Activated T-cell treated with anti-CD3 and anti-CD28 coated beads for 1 hour (primary cell): ENCODE data around the gene SLC6A8.
"Not testable (repeated sequence)": the region's sequence is repeated elsewhere in the genome, so short reads cannot be mapped to it uniquely, and the experiment has no call there.

Experiments used
- DNase-seq: peaks from one replicate; pipeline ENCODE4 v3.0.0-alpha.2; 2020; ENCODE audit warnings: low read depth

SLC6A8 gene

DNA sequence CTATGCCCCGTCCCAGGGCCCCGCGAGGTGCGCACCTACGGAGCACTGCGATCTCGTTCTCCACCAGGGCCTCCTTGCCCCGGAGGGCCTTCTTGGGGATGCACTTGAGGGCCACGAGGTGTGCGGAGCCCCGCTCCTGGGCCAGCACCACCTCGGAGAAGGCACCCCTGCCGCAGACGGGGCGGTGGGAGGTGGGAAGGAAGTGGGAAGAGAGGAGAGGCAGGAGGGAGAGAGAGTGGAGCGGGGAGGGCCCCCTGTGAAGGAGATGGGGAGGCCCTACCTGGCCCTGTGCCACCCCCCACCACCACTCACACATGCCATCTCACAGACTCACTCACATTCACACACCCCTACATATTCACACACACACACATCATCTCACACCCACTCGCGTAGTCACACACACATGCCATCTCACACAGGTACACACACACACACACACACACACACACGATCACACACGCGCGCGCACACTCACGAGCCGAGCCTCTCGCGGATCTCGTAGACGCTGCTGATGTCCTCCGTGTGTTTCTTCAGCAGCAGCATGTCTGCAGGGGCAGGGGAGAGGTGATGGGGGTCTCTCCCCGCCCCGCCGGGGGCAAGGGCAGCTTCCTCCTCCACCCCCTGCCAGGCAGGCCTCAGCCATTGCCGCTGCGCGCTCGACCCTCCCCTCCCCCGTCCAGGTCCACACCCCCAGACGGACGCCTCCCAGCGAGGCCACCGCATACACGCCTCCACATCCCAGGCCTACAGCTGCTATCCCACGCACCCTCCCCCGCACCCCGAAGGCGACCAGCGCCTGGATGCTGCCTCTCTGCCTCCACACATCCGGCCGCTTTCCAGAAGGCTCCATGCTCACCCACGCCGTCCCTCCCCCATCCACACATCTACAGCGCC lies 14.9 kb upstream of the SLC6A8 start:
- no peak for DNase-seq

DNA sequence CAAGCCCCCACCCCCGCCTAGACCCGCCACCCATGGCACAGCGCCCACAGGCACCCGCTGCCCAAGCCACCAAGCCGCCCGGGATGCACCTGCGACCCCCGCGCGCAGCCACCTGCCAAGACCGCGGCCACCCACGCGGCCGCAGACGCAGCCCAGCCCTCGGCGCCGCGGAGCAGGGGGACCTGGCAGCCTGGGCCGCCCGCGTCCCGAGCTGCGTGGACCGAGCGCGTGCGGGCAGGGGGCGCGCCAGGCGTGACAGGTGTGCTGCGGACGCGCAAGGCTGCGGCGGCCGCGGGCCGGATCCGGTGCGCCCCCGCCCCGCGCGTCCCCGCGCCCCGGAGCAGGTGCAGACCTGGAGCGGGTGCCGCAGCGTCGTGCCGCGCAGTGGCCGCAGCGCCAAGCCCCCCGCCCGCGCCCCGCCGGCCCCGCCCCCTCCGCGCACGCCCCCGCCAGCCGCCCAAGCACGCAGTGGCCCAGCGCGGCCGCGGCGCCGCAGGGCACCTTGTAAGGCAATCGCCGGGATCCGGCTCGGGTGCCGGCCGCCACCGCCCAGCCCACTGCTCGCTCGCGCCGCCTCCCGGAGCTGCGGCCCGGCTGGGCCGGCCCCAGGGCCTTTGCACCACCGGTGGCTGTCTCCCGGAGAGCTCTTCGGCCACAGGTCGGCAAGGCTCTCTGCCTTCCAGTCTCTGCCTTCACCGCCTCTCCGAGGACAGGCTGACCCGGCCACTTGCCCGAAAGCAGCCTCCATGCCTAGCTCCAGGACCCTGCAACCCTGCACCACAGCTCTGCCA lies 14.1 kb upstream of the SLC6A8 start, which contains the start of gene PNCK:
Gene PNCK, minus strand, starts transcription at position 386 of the 791 bp plus-strand sequence. CDS start 737 bp downstream, outside the sequence.
- DNase-seq = no peak

GRCh38 chrX:153674219-153674851 lies 13.4 kb upstream of the SLC6A8 start:
- DNase-seq = no peak

DNA sequence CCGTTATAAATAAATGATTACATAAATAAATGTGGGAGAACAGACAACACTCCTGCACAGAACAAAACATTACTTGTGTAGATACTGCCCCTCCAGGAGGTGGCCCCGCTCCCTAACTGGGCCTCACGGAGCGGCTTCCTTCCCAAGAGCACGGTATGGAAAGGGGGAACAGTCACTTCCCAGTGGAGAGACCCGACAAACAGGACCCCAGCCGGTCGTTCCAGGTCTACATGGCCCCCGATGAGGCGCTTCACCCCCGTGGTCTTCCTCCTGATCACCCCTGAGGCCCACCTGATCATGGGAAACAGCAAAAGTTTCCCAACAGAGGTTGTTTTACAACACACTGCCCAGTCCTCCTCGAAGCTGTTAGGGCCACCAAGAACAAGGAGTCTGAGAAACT lies 6.6 kb upstream of the SLC6A8 start:
- DNase-seq = no peak

DNA sequence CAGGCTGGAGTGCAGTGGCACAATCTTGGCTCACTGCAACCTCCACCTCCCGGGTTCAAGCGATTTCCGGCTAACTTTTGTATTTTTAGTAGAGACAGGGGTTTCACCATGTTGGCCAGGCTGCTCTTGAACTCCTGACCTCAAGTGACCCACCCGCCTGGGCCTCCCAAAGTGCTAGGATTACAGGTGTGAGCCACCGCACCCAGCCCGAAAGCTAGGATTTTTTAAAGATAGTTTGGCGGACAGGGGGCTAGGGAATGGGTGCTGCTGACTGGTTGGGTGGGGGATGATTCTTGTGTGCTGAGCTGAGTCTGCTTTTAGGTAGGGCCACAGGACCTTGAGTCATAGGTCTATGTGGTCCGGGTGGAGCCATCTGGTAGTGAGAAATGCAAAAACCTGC lies 4.2 kb upstream of the SLC6A8 start:
- not testable (repeated sequence) for DNase-seq

- no peak for DNase-seq
Observed at GRCh38 chrX:153684467-153685155, 3.1 kb upstream of the SLC6A8 start.

DNA sequence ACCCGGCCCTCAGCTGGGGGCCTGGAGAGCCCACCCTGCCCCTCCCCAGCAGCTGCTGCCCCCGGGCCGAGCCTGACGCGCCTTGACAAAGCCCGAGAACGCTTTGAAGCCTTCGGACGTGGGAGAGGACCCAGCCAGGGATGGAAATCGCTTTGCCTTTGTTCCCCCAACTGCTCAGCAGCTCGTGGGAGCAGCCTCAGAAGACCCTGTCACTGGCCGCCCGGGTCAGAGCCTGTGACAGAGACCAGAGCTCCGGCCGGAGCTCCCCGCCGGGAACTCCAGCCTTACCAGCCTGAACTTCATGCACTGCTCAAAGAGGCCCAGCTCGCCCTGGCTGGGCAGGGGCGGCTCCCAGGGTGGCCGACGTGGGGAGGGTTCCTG lies 2.6 kb upstream of the SLC6A8 start:
- DNase-seq = no peak

GRCh38 chrX:153685751-153686696 lies 1.7 kb upstream of the SLC6A8 start:
- no peak for DNase-seq

GRCh38 chrX:153686711-153687110 lies 1.0 kb upstream of the SLC6A8 start:
- DNase-seq = no peak

DNA sequence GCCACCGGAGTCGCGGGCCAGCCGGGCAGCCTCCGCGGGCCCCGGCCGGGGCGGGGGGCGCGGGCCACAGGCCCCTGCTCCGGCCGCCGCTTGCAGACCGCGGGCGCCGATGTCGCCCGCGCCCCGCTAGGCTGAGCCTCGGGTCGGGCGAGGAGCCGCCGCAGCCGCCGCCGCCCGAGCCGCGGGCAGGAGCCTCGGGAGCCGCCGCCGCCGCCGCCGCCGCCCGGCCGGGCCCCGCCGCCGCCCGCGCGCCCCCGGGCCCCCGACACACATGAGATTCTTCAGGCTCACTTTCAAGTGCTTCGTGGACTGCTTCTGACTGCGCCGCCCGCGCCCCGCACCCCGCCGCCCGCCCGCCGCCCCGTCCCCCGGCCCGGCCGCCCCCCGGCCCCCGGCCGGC lies 345 bp downstream of the SLC6A8 start:
- DNase-seq = no peak

DNA sequence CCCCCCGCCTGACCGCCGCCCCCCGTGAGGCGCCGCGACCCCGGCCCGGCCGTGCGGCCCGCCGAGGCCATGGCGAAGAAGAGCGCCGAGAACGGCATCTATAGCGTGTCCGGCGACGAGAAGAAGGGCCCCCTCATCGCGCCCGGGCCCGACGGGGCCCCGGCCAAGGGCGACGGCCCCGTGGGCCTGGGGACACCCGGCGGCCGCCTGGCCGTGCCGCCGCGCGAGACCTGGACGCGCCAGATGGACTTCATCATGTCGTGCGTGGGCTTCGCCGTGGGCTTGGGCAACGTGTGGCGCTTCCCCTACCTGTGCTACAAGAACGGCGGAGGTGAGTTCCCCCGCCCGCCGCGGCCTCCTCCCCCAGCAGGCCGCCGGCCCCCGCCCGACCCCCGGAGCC lies 780 bp downstream of the SLC6A8 start:
- DNase-seq = no peak

DNA sequence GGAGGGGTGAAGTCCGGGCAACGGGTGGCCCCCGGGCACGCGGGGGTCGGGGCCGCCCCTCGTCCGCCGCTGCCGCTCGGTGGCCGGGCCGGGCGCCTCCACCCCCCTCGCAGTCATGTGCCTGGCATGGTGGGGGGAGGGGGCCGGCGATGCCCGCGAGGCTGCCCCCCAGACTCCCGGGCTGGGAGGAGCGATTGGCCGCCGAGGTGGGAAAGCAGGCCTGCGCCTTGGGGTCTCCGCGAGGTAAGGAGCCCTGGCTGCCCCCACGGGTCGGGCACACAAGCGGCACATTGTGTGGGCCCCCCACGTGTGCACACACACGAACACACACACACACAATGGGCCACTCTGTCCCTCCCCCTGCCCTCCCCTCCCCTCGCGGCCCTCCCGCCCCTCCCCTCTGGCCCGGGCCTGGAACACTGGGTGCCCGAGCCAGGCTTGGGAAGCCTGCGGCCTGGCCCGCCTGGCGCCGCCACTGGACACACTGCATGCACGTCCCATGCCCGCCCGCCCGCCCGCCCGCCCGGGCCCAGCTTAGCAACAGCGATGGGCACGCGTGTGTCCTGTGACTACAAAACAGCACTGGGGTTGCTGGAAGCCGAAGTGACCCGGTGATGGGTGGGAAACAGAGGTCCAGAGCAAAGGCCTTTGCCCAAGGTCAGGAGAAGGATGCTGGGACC lies 1.3 kb downstream of the SLC6A8 start:
- DNase-seq = no peak

DNA sequence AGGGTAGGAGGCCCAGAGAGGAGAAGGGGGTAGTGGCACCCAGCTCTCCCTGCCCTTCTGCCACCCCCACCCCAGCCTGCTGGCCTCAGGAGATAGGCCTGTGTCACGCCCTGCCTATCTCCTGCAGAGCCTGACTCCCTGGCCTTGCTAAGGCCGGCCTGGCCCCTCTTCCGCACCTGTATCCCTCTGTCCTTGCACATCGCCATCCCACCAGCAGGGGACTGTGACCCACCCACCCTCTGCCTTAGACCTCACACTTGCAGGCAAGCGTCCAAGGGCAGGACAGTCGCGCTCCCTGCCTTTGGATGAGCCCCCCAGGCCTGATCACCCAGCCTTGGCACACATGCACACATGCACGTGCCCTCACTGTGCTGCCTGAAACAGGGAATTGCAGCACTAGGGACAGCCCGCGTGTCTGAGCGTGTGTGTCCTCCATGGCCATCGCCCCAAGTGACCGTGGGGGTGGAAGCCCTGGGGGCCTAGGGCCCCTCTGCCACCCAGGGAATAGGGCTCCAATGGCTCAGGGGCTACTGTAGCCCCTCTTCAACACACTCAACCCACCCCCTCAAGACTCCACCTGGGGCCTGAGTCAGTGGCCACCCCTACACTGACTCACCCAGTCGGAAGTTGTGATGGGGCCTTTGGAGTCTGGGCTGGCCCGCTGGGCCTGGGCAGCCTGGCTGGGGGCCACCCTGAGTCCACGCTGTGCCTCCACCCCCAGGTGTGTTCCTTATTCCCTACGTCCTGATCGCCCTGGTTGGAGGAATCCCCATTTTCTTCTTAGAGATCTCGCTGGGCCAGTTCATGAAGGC lies 2.1 kb downstream of the SLC6A8 start:
- DNase-seq = no peak

- DNase-seq = no peak
Observed at GRCh38 chrX:153690466-153690865, 2.7 kb downstream of the SLC6A8 start.

- DNase-seq = not testable (repeated sequence)
Observed at GRCh38 chrX:153691032-153691827, 3.5 kb downstream of the SLC6A8 start.

DNA sequence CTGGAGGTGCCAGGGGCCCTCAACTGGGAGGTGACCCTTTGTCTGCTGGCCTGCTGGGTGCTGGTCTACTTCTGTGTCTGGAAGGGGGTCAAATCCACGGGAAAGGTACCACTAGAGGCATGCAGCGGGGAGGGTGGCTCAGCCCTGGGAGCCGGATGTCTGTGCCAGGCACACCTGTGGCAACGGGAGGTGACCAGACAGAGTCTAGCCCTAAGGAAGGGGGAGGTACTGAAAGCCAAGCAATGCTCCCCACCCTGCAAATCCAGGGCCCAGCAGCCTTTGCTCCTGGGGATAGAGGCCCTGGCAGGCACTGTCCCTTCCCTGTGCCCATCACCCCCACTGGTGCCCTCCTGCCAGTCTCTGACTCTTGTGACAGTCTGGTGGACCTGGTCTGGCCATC lies 4.3 kb downstream of the SLC6A8 start:
- no peak for DNase-seq

- DNase-seq = no peak
Observed at GRCh38 chrX:153692611-153693156, 5.0 kb downstream of the SLC6A8 start.
